Measurements from ENCODE around the gene FBXO10.
A peak's percentile ranks its signal among the peaks of the same experiment; 100 is the strongest.
"Not testable (repeated sequence)": the region's sequence is repeated elsewhere in the genome, so short reads cannot be mapped to it uniquely, and the experiment has no call there.

FBXO10 gene

DNA sequence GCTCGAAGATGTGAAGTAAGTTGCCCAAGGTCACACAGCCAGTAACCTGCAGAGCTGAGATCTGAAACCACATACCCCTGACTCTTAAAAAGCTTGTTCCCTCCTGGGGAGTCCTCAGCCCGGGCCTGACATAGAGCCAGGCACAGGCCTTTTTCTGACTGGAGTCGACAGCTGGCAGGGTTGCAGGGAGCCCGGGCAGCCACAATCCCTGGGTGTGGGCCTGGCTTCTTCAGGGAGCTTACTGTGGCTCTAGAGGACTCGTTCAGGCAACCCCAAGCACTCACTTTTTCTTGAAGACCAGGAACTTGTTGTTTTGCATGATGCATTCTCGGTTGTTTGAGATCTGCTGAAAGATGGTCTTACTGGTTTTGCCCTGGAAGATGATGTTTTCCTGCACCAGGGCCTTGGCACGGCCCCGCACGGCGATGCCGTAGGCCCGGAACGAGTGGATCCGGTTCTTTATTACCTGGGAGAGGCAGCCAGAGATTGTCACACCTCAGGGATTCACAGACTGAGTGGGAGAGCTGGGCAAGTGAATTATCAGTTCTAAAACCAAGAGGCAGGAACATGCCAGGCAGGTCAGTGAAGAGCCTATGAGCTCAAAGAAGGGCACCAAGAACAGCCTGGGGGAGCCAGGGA is 60.4 kb downstream of the FBXO10 start:
- Mint-ChIP-seq H3K4me1 (no peaks in the 10 kb centered on the region), H3K9me3 (no peaks in the 10 kb centered on the region), H3K27me3 (no peaks in the 10 kb centered on the region), H3K27ac (peak overlapping the region in 1 of 2 donors; percentile 20), H3K4me3 (no peak overlapping the region)
- ATAC-seq (no peak), DNase-seq (no peak)

DNA sequence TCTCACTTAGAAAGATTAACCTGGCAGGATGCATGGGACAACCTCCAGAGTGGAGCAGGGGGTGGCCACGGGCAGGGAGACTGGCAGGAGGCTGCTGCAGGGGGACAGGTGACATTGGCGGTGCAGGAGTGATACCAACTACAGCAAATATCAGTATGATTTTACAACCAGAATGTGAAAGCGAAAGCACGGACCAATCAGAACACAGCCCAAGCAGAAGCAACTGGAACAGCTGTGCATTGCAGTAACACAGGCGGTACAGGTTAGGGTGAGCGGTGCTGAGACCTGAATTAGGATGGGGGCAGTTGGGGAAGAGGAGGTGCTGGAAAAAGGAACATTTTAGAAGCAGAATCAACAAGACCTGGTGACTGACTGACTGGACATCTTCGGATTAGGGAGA is 61.2 kb downstream of the FBXO10 start:
- DNase-seq (no peak), ATAC-seq (no peak)
- Mint-ChIP-seq H3K4me3 (no peak overlapping the region), H3K27me3 (no peaks in the 10 kb centered on the region), H3K27ac (peak overlapping the region in 1 of 2 donors; percentile 12), H3K4me1 (no peaks in the 10 kb centered on the region), H3K9me3 (no peaks in the 10 kb centered on the region)

DNA sequence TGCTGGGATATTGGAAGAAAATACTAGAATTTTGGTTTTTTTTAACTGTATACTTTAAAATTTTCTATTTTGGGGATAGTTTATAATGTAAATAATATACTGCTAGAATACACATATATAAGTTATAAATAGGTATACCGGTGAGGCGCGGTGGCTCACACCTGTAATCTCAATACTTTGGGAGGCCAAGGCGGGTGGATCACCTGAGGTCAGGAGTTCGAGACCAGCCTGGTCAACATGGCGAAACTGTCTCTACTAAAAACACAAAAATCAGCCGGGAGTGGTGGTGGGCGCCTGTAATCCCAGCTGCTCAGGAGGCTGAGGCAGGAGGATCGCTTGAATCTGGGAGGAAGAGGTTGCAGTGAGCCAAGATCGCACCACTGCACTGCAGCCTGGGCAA is 61.8 kb downstream of the FBXO10 start:
- not testable (repeated sequence) for H3K27ac Mint-ChIP-seq, DNase-seq, H3K9me3 Mint-ChIP-seq, ATAC-seq, H3K4me1 Mint-ChIP-seq, H3K4me3 Mint-ChIP-seq, H3K27me3 Mint-ChIP-seq

DNA sequence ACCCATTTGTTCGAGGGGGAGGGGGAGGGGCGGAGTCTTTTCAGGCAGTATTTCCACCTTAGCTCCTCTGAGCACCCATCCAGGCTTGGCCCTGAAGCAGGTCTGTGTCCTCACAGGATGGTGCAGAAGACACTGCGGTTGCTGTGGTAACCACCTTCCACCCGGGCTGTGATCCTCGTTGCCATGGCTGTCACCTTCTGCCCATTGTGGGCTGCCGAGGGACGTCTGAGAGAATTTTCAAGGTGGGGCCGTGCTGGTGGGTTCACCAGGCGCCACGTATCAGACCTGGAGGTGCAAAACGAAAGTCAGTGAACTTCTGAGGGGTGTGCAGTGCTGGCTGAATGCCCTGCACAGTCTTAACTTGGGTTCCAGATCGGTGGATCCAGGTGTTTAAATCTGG is 63.7 kb downstream of the FBXO10 start:
- no peaks in the 10 kb centered on the region for H3K9me3 Mint-ChIP-seq
- no peaks in the 10 kb centered on the region for H3K27me3 Mint-ChIP-seq
- no peak overlapping the region for H3K27ac Mint-ChIP-seq
- DNase-seq = no peak
- no peak overlapping the region for H3K4me3 Mint-ChIP-seq
- no peak for ATAC-seq
- no peaks in the 10 kb centered on the region for H3K4me1 Mint-ChIP-seq

DNA sequence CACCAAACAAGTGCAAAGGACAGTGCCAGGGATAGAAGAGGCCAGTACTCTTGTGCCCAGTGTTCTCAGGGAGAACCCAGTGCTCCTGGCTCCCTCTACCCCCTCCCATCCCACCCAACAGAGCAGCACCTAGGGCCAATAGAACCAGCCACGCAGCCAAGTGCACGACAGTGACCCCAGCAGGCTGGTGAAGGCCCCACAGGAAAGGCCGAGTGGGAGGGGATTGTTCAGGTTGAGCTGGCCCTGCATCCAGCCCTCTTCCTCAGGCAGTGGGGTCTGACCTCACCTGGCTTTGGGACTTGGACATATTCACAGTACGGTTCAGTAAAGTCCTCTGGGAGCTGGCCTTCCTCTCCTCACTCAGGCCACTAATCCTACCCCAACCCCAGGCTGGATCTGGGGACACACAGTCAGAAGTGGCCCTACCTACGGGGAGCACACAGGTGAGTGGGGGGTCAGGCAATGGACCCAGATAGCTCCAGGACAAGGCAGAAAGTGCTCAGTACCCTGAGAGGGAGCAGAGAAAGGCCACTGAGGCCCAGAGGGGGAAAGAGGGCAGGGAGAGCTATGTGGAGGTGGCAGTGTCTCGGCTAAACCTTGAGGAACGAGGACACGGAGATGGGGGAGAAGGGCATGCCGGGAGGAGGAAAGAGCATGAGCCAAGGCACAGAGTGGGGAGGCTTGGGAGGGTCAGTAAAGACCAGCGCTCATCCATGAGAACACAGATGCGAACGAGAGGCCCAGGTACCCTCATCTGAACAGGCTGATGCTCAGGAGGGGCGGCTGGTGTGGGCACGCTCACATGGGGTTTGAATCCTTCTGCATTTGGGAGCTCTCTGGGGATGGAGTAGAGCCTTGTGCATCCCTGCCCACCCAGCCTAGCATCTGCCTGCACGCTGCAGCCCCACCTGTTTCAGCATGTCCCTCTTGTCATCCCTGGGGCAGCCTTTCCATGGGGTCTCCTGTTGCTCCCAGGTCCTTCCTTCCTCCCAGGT is 64.9 kb downstream of the FBXO10 start:
- DNase-seq = no peak
- Mint-ChIP-seq H3K4me3 (no peak overlapping the region), H3K4me1 (no peaks in the 10 kb centered on the region), H3K9me3 (no peaks in the 10 kb centered on the region), H3K27me3 (no peaks in the 10 kb centered on the region), H3K27ac (peak overlapping the region in 1 of 2 donors; percentile 48)
- peak; percentile 45 for ATAC-seq

DNA sequence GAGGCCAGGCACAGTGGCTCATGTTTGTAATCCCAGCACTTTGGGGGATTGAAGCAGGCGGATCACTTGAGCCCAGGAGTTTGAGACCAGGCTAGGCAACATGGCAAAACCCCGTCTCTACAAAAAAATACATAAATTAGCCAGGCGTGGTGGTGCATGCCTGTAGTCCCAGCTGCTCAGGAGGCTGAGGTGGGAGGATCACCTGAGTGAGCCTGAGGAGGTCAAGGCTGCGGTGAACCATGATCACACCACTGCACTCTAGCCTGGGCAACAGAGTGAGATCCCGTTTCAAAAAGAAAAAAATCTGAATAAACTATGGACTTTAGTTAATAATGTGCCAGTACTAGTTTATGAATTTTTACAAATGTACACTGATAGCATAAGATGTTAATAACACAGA is 66.1 kb downstream of the FBXO10 start:
- not testable (repeated sequence) for H3K27ac Mint-ChIP-seq, ATAC-seq, DNase-seq, H3K9me3 Mint-ChIP-seq, H3K4me1 Mint-ChIP-seq, H3K4me3 Mint-ChIP-seq, H3K27me3 Mint-ChIP-seq

DNA sequence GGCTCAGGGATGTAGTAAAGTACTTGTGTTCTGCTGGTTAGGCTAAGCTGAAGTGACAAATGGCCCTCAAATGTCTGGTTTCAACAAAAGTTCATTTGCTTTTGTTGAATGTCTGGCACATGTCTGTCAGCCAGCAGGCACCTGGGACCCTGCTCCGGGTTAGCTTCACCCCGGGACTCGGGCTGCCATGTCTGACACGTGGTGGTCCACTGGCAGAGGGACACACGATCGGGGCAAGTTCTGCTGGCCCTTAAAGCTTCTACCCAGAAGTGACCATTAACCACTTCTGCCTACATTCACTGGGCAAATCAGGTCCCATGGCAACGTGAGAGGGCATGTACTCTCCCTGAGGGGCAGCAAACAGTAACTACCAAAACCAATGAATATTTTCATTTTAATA is 66.6 kb downstream of the FBXO10 start:
- no peaks in the 10 kb centered on the region for H3K9me3 Mint-ChIP-seq
- H3K27me3 Mint-ChIP-seq = no peaks in the 10 kb centered on the region
- H3K4me1 Mint-ChIP-seq = no peaks in the 10 kb centered on the region
- H3K4me3 Mint-ChIP-seq = no peak overlapping the region
- ATAC-seq (no peak), DNase-seq (no peak)
- H3K27ac Mint-ChIP-seq = no peak overlapping the region

DNA sequence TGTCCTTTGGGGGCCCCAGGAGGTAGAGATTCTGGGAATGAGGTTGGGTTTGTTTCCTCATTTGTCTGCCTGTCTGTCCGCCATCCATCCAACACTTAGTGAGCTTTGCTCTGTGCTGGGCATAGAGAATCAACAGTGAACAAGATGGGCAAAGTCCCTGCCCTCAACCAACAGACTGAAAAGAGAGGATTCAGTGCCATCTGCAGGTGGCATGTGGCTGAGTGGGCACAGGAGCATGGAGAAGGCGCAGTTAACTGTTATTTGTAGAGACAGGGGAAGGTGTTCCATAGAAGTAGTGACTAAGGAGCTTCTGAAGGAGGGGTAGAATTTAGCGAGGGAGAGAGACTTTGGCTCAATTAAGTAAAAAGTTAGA is 67.4 kb downstream of the FBXO10 start:
- H3K4me1 Mint-ChIP-seq = peaks cover 3% of the 10 kb centered on the region
- H3K27me3 Mint-ChIP-seq = no peaks in the 10 kb centered on the region
- ATAC-seq (no peak), DNase-seq (no peak)
- H3K4me3 Mint-ChIP-seq = no peak overlapping the region
- H3K9me3 Mint-ChIP-seq = no peaks in the 10 kb centered on the region
- no peak overlapping the region for H3K27ac Mint-ChIP-seq

DNA sequence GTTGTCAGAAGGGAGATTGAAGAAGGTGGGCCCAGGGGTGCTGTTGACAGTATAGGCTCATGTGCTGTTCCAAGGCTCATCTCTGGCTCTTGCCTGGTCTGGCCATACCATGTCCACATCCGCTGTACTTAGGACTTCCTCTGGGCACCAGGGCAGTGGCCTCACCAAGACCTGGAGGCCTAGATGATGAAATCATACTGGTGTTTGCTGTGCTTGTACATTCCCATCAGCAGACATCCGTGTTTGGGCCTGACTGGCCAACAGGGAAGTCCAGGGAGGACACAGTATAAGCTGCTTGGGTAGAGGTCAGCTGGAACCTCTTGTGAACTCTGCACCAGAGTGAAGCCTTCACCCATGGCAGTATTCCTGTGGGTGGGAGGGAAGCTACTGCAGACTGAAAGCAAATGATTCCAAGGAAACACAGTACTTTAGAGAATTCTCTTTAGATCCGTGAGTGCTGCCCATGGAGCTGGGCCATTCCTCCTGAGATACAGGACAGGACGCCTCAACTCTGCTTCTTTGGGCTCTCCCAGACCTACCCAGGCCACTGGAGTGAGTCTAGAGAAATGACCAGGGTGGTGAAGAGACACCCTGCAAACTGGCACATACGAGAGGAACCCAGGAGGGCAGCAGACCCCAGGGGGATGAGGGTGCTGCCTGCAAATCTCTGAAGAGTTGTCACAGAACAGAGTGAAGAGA is 67.9 kb downstream of the FBXO10 start:
- Mint-ChIP-seq H3K9me3 (no peaks in the 10 kb centered on the region), H3K27ac (peak overlapping the region in 1 of 2 donors; percentile 14), H3K4me3 (no peak overlapping the region), H3K27me3 (no peaks in the 10 kb centered on the region), H3K4me1 (peaks cover 8% of the 10 kb centered on the region)
- DNase-seq (no peak), ATAC-seq (no peak)

DNA sequence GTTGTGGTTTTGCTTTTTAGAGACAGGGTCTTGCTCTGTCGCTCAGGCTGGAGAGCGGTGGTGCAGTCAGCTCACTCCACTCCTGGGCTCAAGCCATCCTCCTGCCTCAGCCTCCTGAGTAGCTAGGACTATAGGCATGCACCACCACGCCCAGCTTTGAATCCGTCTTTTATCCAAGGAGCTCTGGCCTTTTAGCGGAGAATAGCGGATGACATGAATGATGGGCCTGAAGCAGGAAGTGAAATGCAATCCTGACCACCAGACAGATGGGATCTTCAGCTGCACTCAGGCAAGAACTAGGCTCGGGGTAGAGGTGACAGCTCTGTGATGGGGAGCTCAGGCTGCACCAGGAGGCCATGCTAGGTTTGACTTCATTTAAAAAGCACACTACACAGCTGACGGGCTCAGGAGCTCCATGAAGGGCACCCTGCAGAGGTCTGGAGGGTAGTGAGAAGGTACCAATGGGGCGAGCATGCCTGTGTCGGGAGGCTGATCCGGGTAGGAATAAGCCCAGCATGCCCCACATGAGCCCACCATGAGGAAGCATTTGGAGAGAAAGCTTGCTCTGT is 68.5 kb downstream of the FBXO10 start:
- H3K27me3 Mint-ChIP-seq = no peaks in the 10 kb centered on the region
- H3K4me3 Mint-ChIP-seq = no peak overlapping the region
- H3K9me3 Mint-ChIP-seq = no peaks in the 10 kb centered on the region
- peak overlapping the region in 1 of 2 donors; percentile 76 for H3K27ac Mint-ChIP-seq
- ATAC-seq (no peak), DNase-seq (no peak)
- peaks cover 14% of the 10 kb centered on the region for H3K4me1 Mint-ChIP-seq

DNA sequence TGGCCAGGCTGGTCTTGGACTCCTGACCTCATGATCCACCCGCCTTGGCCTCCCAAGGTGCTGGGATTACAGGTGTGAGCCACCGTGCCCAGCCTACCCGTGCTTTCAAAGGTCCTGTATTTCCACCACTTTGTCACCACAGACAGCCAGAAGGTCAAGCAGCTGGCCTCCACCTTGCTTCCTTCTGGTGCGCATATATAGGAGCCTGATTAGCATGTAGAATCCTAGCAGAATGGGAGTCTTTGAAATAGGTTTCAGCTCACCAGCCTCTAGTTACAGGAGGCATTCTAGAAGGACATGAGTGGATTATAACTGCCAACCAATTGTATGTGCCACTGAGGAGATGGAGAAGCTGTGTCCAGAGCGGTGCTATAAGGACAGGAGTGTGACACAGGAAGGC is 71.6 kb downstream of the FBXO10 start:
- peaks cover 20% of the 10 kb centered on the region for H3K4me1 Mint-ChIP-seq
- no peak for DNase-seq
- H3K27ac Mint-ChIP-seq = peak overlapping the region in 1 of 2 donors; percentile 89
- no peak for ATAC-seq
- H3K27me3 Mint-ChIP-seq = no peaks in the 10 kb centered on the region
- no peak overlapping the region for H3K4me3 Mint-ChIP-seq
- H3K9me3 Mint-ChIP-seq = no peaks in the 10 kb centered on the region

DNA sequence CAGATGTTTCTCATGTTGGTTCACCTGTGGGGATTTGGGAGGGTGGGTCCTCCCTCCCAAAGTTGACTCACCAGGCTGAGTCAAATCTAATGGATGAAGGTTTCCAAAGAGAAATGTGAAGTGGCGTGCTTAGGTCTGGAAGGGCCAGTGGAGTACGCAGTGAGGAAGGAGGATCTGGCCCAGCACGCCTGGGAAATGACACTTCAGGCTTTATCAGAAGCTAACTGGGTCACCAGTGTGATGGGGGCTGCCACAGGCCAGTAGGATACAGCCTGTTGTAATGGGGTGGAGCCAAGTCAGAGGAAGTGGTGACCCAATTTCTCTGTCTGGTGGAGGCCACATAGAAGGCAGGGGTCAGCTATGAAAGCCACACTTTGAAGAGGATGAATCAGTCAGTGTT is 72.4 kb downstream of the FBXO10 start:
- Mint-ChIP-seq H3K27me3 (no peaks in the 10 kb centered on the region), H3K4me3 (no peak overlapping the region), H3K9me3 (no peaks in the 10 kb centered on the region), H3K27ac (peak overlapping the region; percentile 2 to 87), H3K4me1 (peaks cover 20% of the 10 kb centered on the region)
- peak in 1 of 2 donors; percentile 28 for DNase-seq
- peak; percentile 94 for ATAC-seq

DNA sequence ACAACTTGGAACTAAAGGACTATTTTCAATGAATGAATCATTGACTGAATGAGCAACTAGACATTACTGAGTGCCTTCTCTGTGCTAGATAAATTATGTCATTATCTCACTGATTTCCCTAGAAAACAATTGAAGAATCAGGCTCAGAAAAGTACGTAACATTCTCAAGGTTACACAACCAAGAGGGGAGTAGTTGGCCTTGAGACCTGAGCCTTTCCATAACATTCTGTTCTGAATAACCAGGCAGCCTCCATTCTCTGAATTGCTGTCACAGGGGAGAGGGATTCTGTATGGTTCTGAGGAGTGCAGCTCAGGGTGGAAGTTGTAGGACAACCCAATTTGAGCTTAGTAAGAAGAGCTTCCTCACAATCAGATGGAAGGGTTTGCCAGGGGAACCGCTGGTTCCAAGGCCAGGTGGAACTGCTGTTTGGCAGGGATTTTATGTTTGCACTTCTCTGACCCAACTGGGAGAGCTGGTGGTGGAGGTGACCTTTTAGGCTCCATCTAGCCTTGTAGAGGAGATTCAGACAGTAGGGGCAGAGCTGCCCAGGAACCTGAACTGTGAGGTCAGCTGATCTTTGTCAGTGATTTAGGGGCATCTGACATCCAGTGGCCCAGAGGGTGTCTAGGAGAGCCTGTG is 74.1 kb downstream of the FBXO10 start:
- peak overlapping the region in 1 of 2 donors; percentile 81 for H3K27ac Mint-ChIP-seq
- no peak overlapping the region for H3K4me3 Mint-ChIP-seq
- H3K27me3 Mint-ChIP-seq = no peaks in the 10 kb centered on the region
- DNase-seq (no peak), ATAC-seq (no peak)
- H3K4me1 Mint-ChIP-seq = peaks cover 20% of the 10 kb centered on the region
- no peaks in the 10 kb centered on the region for H3K9me3 Mint-ChIP-seq

DNA sequence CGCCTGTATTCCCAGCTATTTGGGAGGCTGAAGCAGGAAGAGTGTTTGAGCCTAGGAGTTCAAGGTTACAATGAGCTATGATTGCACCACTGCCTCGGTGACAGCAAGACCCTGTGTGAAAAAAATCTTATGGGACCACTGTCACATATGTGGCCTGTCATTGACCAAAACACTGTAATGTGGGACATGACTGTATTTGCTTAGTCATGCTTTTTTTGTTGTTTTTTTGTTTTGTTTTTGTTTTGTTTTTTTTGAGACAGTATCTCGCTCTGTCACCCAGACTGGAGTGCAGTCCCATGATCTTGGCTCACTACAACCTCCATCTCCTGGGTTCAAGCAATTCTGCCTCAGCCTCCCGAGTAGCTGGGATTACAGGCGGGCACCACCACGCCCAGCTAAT is 76.9 kb downstream of the FBXO10 start:
- ATAC-seq = no peak
- H3K4me3 Mint-ChIP-seq = no peak overlapping the region
- no peaks in the 10 kb centered on the region for H3K9me3 Mint-ChIP-seq
- DNase-seq = no peak
- H3K4me1 Mint-ChIP-seq = peaks cover 25% of the 10 kb centered on the region
- peak overlapping the region; percentile 80 to 96 for H3K27ac Mint-ChIP-seq
- H3K27me3 Mint-ChIP-seq = no peaks in the 10 kb centered on the region

DNA sequence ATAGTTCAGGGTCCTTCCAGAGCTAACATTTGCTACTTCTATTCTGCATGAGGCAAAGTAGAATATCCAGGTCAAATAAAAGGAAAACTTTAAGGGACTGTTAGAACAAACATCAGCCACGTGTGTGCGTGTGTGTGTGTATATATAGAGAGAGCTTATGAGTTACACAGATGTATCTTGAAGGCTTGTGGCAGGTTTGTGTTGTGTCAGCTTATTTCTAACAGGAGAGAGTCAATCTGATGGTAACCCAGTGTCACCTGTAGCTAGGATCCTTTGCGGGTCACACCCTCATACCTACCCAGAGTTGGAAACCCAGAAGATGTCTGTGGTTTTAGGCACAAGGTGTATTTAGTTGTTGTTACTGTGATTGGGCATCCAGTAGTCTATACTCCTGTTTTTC is 77.7 kb downstream of the FBXO10 start:
- Mint-ChIP-seq H3K4me3 (no peak overlapping the region), H3K27me3 (no peaks in the 10 kb centered on the region)
- no peak for ATAC-seq

More for the DNA sequence above, 77.7 kb downstream of the FBXO10 start:
- Mint-ChIP-seq H3K4me1 (peaks cover 19% of the 10 kb centered on the region), H3K9me3 (no peaks in the 10 kb centered on the region), H3K27ac (no peak overlapping the region)
- DNase-seq = no peak
